Stimulated activated CD4-positive, alpha-beta T cell treated with anti-CD3 and anti-CD28 coated beads, Interleukin-15, amount 100 ng/mL, for 24 hours (primary cell): ENCODE data around the gene FAM43B.
"Not testable (repeated sequence)": the region's sequence is repeated elsewhere in the genome, so short reads cannot be mapped to it uniquely, and the experiment has no call there.

Source experiments
- DNase-seq: peaks from one replicate; pipeline ENCODE4 v3.0.0-alpha.2; 2020

FAM43B gene, protein sequence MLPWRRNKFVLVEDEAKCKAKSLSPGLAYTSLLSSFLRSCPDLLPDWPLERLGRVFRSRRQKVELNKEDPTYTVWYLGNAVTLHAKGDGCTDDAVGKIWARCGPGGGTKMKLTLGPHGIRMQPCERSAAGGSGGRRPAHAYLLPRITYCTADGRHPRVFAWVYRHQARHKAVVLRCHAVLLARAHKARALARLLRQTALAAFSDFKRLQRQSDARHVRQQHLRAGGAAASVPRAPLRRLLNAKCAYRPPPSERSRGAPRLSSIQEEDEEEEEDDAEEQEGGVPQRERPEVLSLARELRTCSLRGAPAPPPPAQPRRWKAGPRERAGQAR

DNA sequence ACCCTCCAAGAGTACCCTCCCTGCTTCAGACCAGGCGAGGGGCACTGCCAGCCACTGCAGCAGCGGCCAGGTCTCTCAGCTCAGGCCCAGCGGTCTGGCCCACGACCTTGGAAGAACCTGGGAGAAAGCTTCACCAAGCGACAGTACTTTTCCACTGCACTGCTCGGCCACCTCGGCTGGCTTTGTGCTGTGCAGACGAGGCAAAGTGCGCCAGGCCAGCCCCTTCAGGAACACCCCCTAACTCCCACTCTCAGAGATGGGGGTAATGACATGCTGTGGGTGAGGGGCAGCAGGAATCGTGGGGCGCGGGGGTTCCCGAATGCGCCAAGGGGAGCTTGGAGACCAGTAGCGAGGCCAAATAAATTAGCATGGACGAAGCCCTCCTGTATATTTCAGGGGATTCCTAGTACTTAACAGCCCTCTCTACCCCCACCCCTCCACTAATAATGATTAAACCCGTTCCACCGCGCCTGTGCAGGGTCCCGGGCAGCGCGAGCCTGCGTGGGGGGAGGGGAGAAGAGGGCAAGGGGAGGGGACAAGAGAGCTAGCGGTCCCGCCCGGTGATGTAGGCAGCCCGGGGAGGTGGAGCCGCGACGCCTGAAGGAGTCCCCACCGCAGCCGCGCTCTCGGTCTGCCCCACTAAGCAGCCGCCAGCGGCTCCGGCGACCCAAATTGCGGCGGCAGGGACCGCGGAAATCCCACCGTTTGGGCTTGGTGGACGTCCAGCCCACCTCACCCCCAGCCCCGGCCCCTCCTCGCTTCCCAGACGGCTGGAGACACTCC, at the start of gene FAM43B:
TSS of gene FAM43B (plus strand) at position 629 of the 783 bp plus-strand sequence. CDS start 401 bp downstream, outside the sequence.
- DNase-seq, result peak; percentile 48

DNA sequence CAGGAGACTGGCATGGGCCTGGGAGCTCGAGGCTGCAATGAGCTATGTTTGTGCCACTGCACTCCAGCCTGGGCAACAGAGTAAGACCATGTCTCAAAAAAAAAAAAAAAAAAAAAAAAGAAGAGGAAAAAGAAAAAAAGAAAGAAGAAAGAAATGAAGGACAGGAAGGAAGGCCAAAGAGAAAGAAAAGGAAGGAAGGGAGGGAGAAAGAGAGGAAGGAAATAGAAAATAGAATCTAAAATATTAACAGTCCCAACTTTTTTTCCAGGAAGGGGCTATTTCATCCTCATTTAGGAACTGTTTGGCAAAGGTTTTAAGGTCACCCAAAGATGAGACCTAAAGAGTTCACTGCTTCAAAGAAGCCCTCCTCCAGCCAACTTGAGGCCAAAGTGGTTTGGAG, 46.9 kb upstream of the FAM43B start:
- no peak for DNase-seq

DNA sequence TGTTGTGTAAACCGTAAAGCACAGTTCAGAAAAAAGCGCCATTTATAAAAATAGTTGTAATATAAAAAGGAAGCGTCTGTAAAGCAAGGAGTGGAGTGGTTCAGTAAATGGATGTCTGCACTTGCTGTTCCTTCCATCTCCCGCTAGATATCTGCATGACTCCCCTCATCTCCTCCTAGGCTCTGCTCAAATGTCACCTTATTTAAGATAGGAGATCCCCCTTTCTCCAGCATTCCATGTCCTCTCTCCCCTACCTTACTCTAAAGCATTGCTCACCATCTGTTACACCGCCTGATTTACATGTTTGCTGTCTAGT, 45.2 kb upstream of the FAM43B start:
- no peak for DNase-seq

DNA sequence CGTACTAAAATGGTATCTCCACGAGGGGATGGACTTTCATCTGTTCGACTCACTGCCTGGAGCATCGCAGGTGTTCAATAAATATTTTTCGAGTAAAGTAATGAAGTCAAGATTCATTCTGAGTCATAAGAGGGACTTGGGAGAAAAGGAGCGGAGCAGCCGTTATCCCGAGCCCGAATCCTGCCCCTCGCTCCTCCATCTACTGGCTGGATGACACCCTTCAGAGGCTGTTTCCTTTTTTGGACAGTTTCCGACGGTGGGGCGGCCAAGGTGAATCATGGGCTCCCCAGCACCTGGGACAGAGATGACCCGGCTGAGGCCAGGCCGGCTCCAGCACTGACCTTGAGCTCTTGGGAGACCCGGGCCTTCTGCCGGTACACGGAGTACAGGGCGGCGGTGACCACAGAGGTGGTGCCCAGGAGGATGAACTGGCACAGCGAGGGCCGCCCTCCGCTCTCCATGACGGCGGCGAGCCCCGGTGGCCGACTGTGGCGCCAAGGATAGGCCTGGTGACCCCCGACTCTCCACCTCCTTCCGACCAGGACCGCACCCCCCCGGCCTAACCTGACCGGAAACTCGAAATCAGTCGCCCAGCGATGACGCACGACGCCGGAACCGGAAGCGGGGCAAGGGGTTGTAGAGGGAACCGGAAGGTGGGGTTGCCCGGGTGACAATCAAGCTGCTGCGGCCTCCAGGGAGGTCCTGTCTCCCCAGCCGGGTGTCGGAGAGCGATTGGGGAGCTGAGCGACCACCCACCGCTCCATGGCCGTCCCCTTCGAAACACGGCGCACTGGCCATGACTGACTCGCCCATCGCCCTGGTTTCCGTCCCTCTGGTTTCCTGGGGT, 44.6 kb upstream of the FAM43B start, which contains the start of gene MUL1:
TSS of gene MUL1 (minus strand) at position 588 of the 847 bp plus-strand sequence. CDS start at position 461, 127 bp downstream.
- DNase-seq, result peak; percentile 97

DNA sequence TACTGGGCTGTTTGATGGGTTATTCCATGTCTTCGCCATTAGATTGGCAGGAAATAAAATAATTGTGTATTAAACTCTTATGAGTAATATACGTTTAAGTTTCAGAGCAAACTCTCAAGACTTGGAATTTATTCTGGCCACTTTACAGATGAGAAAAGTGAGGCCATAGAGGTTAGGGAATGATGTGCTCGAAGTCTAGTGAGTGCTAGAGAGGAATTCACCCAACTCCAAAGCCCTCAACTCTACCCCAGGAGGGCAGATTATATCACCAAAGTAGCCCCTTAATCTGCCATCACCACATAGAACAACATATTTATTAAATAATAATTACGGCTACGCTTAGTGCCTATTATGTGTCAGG, 44.0 kb upstream of the FAM43B start:
- DNase-seq, result no peak

DNA sequence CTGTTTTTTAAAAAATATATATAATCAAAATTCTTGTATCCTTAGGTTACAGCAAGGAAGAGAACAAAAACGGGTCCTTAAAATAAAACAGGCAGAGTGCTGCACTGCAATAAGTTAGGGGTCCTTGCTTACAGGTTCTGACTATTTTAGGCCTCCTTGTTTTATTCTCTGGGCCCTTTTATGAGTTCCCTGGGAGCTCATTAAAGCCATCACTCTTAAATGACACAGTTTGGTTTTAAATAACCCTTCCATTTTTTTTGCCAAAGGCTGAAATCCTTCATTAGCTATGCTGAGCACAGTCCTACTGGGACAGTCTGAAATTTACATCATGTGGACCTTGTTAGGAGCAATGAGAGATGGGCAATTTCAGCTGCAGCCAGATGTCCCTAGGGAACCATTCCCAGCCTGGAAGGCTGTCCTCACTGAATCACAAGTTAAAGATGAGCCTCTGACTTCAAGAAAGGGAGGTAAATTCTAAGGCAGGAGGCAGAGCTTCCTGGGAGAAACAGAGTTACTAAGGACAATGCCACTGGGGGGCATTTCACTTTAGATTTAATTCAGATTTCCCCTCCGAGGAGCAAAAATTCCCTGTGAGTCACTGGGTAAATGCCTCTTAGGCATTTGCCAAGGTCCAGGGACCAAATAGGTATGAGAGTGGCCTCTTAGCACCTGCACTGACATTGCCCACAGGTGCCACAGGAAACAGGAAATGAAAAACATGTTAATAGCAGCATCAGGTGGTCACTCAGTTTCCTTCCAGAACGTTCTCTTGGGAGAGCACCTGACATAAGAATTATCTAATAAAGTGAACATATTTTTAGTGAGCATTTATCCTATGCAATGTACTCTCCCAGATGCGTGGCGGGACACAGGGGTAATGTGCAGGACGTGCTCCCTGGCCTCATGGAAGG, 40.6 kb upstream of the FAM43B start:
- no peak for DNase-seq

DNA sequence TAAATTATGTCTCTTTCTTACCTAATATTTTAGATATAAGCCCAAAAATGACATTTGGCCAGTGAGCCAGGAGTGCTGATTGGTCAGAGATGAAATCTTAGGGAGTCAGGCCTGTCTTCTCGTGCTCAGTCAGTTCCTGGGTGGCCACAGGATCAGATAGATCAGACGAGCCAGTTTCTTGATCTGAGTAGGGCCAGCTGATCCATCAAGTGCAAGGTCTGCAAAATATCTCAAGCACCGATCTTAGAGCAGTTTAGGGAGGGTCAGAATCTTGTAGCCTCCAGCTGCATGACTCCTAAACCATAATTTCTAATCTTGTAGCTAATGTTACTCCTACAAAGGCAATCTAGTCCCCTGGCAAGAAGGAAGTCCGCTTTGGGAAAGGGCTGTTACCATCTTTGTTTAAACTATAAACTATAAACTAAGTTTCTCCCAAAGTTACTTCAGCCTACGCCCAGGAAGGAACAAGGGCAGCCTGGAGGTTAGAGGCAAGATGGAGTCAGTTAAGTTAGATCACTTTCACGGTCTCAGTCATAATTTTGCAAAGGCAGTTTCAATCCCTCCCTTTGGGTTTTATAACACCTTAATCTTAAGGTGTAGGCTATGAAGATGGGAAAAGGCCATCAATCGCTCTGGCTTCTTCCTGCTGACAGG, 32.6 kb upstream of the FAM43B start:
- not testable (repeated sequence) for DNase-seq

DNA sequence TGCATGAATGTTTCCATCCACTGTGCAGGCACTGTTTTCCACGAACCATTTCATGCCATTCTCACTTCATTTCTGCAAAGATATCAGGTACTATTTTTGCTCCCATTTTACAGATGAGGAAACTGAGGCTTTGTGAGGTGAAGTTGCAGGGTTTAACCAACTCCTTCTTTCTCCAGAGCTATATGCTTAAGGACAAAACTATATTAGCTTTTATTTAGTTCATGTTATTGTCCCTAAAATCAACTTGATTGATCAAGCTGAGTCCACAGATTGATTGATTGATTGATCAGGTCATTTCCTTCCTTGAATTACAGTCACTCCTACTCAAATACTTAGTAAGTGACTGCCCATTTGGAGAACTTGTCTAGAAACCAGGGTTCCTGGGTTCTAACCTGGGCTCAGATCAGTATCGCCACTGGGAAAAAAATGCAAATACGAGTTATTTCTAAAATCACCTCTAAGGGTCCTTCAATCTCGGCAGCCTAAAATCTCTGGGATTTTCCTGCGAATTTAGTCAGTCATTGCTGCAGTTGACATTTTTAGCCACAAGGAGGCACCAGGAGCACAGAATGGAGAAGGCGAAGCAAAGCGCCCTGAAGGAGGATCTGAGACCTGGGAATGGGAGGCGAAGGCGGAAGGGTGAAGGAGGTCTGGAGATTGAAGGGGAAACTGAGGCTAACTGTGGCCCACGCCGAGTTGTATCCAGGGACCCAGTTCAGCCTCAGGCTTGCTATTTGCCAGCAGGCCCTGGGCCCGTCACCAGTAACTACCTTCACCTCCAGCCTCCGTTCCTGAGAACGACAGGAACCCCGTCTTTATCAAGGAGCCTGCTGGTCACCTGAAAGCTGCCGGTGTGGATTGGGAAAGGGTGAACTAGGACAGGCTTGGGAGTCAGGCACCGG, 30.2 kb upstream of the FAM43B start:
- peak; percentile 81 for DNase-seq

DNA sequence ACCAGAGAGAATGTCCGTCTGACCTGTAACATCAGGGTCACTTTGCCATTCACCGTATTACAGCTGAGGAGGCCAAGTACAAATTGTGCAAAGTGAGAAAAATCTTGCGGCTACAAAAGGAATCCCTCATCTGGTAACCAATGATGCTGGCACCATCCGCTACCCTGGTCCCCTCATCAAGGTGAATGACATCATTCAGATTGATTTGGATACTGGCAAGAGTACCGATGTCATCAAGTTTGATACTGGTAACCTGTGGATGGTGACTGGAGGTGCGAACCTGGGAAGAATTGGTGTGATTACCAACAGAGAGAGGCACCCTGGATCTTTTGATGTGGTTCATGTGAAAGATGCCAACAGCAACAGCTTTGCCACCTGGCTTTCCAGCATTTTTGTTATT, 26.1 kb upstream of the FAM43B start:
- no peak for DNase-seq

DNA sequence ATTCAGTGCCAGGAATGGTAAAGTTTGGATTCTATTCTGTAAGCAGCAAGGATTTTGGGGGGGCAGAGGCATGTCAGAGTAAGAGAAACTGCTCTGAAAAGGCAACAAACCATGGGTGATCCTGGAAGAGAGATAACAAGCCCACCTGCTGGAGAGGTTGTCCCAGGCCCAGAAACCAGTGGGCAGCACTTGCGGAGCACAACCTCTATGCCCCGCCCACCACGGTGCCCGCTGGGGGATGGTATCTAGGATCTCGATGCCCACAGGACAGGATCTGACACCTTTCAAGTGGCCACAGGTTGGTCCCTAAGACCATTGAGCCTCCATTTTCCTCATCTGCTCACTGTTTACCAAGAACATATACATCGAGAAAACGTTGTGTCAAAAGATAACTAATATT, 24.2 kb upstream of the FAM43B start:
- DNase-seq, result no peak

DNA sequence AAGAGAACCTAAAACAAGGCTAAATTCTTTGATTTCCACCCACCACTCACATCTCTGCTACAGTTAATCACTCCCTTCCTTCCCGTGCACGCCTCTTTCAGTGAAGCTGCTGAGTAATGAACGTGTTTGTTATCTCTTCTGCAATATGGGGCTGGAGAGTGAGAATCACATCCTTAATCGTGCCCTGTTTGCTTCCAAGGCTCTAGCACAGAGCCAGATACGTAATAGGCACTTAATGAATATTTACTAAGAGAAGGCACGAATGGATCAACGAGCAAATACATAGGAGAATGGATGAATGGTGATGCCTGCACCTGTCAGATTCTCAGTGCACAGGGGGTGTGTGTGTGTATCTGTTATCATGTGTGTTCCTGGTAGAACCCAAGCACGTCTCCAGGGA, 22.1 kb upstream of the FAM43B start:
- DNase-seq, result no peak

DNA sequence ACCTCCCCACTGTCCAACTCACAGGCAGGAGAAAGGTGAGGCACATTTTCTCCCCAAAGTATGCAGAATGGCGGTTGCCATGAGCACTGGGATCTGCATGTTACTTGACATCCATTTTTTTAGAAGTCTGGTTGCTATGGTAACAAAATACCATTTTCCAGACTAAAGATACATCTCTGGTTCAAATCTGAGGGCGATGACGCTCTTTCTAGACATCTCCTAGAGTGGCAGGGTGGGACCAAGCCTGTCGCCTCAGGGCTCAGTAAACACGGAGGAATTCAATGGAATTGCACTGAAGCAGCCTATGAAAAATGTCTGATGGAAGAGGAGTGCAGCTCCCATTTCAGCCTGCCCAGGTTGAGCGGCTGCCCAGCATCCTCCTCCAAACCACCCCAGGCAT, 21.5 kb upstream of the FAM43B start:
- no peak for DNase-seq

DNA sequence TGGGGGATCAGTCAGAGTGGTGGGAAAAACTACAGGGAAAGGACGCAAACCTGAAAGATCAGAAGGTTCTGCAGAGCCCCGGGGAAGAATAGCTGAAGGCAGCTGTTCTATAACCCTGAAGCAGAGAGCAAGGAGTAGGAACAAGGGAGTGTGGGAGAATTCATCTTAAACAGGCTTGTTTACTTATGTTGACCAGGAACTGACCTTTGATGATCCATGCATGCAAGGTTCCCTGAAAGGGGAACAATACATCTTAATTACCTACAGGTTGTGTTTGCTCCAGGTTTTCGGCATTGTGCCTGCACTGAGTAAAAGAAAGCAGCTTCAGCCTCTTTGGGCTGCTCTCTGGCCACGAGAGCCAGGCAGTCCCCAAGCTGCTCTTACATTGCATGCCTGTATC, 18.7 kb upstream of the FAM43B start:
- DNase-seq, result no peak

DNA sequence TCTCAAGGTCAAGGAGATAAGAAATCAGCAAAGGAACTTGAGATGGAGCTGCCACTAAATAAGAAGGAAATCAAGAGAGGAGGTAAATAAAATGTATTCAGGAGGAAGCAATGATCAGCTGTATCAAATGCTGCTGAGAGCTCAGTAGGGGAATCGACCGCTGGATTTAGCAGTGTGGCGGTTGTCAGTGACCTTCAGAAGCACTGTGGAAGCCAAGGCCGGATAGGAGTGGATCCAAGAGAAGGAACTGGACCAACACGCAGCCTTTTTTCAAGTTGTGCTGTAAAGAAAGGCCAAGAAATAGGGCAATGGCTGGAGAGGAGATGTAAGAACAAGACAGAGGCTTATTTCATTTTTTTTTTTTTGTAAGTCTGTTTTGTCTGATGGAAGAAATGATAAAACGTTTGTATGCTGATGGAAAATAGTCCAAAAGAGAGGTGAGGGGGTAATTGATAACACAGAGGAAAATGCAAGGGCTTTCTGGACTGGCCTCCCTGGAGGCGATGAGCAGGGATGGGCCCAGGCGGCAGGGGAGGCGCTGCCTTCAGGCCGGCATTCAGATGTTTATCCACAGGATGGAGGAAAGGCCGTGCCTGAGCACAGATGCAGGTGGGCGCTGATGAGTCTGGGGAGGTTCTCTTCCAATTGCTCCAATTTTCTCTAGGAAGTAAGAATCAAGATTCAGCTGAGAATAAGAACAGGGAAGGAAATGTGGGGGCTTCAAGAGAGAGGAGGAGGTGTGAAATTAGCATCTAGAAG, 17.5 kb upstream of the FAM43B start:
- no peak for DNase-seq

DNA sequence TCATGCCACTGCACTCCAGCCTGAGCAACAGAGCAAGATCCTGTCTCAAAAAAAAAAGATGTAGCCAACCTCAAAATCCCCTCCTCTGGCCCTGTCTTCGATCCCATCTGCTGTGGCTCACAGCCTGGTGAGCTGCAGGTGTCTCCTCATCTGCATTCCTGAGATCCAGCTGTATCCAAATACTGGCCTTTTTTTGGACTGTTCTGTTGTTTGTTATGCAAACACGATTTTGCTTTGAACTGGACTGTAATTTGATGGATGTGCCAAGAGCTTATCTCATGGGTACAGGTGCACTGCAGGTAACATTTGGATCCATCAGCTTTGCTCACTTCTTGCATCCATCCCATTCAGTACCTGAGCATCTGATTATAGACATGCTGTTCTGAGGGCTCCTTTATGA, 14.1 kb upstream of the FAM43B start:
- DNase-seq, result no peak

DNA sequence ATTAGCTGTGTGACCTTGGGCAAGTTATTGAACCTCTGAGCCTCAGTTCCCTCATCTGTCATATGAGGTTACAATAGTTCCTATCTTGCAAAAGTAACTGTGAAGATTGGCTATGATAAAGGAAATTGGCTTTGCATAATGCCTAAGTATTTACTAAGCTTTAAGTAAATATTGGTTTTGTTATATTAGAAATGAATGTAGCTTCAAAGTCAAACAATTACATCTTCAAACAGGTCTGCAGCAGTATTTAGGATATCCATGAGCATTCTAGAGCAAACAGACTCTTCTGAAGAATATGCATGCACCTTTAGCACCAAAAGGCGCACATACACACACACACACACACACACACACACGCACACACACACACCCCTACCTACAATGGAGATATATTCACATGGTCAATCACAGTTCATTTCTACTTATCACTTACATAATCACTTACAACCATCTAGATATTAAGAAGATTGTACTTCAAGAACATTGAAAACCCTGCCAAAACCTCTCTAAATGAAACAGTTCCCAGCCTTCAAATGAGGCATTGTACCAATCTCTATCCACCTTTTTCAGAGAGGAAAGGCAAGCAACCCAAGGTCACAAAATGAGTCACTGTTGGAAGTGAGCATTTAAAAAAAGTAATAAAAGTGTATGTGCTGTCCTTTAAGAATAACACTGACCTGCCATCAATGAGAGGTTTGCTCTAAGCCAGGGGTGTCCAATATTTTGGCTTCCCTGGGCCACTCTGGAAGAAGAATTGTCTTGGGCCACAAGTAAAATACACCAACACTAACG, 13.4 kb upstream of the FAM43B start:
- no peak for DNase-seq

DNA sequence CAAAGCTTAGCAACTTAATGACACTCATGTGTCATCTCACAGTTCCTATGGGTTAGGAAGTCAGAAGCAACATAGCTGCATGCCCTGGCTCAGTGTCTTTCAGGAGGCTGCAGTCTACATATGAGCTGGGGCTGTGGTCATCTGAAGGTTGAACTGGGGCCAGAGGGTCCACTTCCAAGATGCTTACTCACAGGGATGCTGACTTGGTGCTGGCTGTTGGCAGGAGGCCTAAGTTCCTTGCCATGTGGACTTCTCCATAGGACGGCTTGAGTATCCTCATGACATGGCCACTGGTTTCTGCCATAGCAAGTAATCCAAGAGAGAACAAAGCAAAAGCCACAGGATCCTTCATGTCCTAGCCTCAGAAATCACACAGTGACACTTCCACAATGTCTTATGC, 12.1 kb upstream of the FAM43B start:
- no peak for DNase-seq

DNA sequence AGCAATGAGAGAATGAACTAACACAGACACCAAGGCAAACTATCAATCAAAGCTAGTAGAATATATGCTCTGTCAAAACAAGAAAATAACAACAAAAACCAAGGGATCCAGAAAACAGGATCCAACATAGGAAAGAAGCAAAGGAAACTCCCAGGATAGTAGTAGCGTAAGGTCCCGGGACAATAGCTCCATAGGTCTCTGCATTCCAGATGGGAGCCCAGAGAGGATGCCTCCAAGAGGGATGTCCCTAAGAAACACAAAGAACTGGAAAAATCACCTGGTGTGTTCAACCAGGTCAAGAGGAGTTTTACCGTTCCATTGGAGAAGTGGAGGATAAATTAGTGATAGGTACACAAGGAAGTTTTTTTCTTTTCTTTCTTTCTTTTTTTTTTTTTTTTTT, 5.7 kb upstream of the FAM43B start:
- DNase-seq, result no peak

DNA sequence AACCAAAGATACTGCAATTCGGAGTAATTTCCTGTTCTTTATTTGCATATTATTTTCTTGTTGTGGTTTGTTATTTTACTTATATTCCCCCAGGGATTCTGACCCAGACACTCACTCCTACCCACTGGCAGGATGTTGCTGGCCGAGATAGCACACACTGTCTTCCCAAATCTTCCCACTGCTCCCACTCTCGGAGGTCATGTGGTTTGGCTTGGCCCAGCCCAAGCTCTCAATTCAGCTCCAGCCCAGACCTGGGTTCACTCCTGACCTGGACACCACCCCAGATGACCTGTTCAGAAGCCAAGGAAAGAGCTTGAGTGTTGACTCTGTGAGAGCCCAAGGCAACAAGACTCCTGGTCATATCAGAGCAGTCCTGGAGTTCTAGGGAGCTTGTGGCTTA, 1.2 kb upstream of the FAM43B start:
- DNase-seq, result no peak
